HL-60 (cell line): Measurements from ENCODE around the gene N4BP2L2.
A peak's percentile ranks its signal among the peaks of the same experiment; 100 is the strongest.

Source experiments
- DNase-seq, 2 experiments: peaks; one replicate each; pipeline ENCODE4 v3.0.0-alpha.2; 2010 to 2020; ENCODE audit warnings: low read depth in 1 of 2, low spot score in 1 of 2
- H3K27ac ChIP-seq: fragments of 250-450 bp; sonication (Bioruptor Pico); replicated peaks from 2 replicates; pipeline ENCODE4 v1.5.1; 2020; ENCODE audit warnings: mild to moderate bottlenecking, moderate library complexity
- H3K27me3 ChIP-seq: fragments of 250-450 bp; sonication (Bioruptor Pico); 2 replicates; pipeline ENCODE4 v1.5.1; 2021; ENCODE audit warnings: mild to moderate bottlenecking, moderate library complexity; ENCODE audit not compliant: insufficient read depth, poor library complexity, severe bottlenecking
- H3K4me3 ChIP-seq: replicated peaks from 2 replicates; pipeline ENCODE4 v1.5.1; 2011; ENCODE audit warnings: mild to moderate bottlenecking, control low read depth, low read length; ENCODE audit not compliant: insufficient read depth
- GABPA ChIP-seq: IDR thresholded peaks from 2 replicates; pipeline ENCODE4 v1.6.1; 2012; ENCODE audit warnings: low read depth
- POLR2AphosphoS5 ChIP-seq: IDR thresholded peaks from 2 replicates; pipeline ENCODE4 v1.6.1; 2012; ENCODE audit warnings: low read depth
- SPI1 ChIP-seq: IDR thresholded peaks from 2 replicates; pipeline ENCODE4 v1.6.1; 2012; ENCODE audit warnings: low read depth, mild to moderate bottlenecking, borderline replicate concordance
- TF ChIP-seq, protein P1 (sequence below): IDR thresholded peaks from one replicate; pipeline ENCODE4 v1.5.1; 2011; ENCODE audit warnings: low read length, control low read depth, inconsistent platforms; ENCODE audit not compliant: insufficient read depth
- TF ChIP-seq, protein P2 (sequence below): IDR thresholded peaks from 2 replicates; pipeline ENCODE4 v1.6.1; 2012; ENCODE audit warnings: low read depth; ENCODE audit not compliant: insufficient replicate concordance

The N4BP2L2 gene

DNA sequence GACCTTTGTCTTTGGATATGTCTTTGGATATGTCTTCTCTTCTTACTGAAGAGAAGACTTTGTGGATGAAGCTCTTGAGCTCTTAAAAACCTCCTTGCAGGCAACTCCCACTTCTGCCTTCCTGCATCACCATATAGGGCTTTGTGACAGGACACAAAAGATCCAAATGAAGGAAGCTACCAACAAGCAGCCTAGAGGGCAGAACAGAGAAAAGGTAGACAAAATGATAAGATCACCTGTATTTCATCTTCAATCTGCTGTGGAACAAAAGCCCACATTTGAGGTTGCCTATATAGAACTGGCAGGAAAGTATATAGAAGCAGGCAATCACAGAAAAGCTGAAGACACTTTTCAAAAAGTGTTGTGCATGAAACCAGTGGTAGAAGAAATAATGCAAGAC lies 153.2 kb downstream of the N4BP2L2 start:
- no peak for DNase-seq
- Histone ChIP-seq H3K27me3 (no peaks in the 10 kb centered on the region), H3K4me3 (no peak overlapping the region), H3K27ac (no peak overlapping the region)
- TF ChIP-seq SPI1: no peak
- no peak for TF ChIP-seq GABPA
- TF ChIP-seq, protein P1, sequence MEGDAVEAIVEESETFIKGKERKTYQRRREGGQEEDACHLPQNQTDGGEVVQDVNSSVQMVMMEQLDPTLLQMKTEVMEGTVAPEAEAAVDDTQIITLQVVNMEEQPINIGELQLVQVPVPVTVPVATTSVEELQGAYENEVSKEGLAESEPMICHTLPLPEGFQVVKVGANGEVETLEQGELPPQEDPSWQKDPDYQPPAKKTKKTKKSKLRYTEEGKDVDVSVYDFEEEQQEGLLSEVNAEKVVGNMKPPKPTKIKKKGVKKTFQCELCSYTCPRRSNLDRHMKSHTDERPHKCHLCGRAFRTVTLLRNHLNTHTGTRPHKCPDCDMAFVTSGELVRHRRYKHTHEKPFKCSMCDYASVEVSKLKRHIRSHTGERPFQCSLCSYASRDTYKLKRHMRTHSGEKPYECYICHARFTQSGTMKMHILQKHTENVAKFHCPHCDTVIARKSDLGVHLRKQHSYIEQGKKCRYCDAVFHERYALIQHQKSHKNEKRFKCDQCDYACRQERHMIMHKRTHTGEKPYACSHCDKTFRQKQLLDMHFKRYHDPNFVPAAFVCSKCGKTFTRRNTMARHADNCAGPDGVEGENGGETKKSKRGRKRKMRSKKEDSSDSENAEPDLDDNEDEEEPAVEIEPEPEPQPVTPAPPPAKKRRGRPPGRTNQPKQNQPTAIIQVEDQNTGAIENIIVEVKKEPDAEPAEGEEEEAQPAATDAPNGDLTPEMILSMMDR: no peak
- TF ChIP-seq POLR2AphosphoS5: no peak
- TF ChIP-seq, protein P2, sequence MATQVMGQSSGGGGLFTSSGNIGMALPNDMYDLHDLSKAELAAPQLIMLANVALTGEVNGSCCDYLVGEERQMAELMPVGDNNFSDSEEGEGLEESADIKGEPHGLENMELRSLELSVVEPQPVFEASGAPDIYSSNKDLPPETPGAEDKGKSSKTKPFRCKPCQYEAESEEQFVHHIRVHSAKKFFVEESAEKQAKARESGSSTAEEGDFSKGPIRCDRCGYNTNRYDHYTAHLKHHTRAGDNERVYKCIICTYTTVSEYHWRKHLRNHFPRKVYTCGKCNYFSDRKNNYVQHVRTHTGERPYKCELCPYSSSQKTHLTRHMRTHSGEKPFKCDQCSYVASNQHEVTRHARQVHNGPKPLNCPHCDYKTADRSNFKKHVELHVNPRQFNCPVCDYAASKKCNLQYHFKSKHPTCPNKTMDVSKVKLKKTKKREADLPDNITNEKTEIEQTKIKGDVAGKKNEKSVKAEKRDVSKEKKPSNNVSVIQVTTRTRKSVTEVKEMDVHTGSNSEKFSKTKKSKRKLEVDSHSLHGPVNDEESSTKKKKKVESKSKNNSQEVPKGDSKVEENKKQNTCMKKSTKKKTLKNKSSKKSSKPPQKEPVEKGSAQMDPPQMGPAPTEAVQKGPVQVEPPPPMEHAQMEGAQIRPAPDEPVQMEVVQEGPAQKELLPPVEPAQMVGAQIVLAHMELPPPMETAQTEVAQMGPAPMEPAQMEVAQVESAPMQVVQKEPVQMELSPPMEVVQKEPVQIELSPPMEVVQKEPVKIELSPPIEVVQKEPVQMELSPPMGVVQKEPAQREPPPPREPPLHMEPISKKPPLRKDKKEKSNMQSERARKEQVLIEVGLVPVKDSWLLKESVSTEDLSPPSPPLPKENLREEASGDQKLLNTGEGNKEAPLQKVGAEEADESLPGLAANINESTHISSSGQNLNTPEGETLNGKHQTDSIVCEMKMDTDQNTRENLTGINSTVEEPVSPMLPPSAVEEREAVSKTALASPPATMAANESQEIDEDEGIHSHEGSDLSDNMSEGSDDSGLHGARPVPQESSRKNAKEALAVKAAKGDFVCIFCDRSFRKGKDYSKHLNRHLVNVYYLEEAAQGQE: no peak

DNA sequence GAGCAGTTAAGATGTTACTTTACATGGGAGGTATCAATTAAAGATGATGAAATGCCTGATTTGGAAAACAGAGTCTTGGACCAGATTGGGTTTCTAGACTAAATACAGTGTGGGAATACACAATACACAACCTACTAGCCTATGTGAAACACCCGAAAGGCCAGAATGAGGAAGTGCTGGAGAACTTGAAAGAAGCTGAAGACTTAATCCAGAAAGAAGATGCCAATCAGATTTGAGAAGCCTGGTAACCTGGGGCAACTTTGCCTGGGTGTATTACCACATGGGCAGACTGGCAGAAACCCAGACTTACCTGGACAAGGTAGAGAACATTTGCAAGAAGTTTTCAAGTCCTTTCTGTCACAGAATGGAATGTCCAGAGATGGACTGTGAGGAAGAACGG lies 153.9 kb downstream of the N4BP2L2 start:
- Histone ChIP-seq H3K4me3 (no peak overlapping the region), H3K27me3 (no peaks in the 10 kb centered on the region), H3K27ac (no peak overlapping the region)
- no peak for TF ChIP-seq POLR2AphosphoS5
- TF ChIP-seq SPI1: peak; percentile 98
- TF ChIP-seq GABPA: no peak
- TF ChIP-seq, protein P2: no peak
- peak in 1 of 2 experiments; percentile 26 for DNase-seq

DNA sequence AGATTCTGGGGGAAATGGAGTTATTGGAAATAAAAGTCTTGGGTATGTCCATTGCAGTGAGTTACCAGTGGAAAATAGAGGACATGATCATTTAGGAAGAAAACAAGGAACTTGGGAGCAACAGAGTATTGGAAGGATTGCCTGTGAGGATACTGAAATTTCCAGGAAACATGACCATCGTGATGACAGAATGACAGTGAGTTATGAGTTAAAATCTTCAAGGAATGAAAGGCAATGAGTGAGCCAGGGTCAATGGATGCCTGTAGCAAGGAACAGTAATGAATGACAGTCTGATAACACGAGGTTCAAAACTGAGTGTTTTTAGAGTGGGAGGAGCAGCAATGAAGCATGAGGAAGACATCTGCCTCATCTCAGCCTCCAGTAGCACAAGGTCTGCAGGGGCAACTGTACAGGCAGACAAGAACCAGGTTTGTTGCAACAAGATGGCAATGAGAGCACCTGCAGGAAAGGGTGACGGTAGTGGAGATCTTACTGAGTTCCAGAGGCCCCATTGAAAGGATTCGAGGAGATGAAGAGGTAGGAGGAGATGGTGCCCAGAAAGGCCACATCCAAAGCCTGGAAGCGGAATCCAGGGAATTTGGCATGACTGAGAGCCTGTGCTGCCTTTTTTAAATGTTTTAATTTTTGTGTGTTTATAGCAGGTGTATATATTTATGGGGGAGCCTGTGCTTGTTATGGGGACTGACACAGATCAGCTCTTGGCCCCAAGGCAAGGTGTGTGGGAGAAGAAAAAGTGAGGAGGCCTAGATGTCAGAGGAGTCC lies 154.6 kb downstream of the N4BP2L2 start:
- Histone ChIP-seq H3K27me3 (no peaks in the 10 kb centered on the region), H3K4me3 (no peak overlapping the region), H3K27ac (no peak overlapping the region)
- DNase-seq: no peak
- no peak for TF ChIP-seq SPI1
- TF ChIP-seq, protein P2: no peak
- no peak for TF ChIP-seq POLR2AphosphoS5
- no peak for TF ChIP-seq GABPA
- TF ChIP-seq, protein P1: no peak
